Ramos (cell line): Measurements from ENCODE around the gene PIGL.
"Not testable (repeated sequence)": the region's sequence is repeated elsewhere in the genome, so short reads cannot be mapped to it uniquely, and the experiment has no call there.

Source experiments
- in situ Hi-C: fragments of 300-500 bp; cut with MboI; formaldehyde crosslinking; loops from one replicate; pipeline ENCODE4 v1.14.3; 2022; ENCODE audit warnings: low sequenced_read_pairs; ENCODE audit not compliant: unreplicated experiment

The PIGL gene

DNA sequence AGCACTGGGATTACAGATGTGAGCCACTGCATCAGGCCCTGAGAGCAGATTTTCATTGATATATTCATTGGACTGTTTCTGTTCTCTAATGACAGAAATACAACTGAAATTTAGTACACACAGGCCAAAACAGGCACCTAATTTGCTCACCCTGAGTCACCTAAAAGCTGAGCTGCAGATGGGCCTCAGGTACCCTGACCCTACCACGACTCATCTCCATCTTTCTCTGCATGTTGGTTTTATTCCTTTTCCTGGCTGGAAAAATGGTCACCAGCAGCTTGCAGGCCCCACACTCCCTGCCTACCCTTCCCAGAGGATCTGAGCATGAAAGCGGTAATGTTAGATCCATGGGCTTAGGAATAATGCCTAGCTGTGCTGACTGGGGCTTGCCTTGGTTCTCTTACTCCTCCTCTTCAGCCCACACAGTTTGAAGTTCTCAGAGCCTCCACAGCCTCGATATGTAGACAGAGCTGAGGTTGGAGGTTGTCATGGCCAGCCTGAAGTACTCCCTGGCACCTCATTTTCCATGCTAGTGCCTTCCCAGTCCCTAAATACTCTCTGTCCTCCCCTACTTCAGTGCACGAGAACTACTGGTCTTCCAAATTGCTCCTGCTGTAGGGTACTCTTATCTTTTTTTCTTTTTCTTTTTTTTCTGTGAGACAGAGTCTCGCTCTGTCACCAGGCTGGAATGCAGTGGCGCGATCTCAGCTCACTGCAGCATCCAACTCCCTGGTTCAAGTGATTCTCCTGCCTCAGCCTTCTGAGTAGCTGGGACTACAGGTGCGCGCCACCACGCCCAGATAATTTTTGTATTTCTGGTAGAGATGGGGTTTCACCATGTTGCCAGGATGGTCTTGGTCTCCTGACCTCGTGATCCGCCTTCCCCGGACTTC, 85.2 kb downstream of the PIGL start:
- in situ Hi-C loops: no loop called here

DNA sequence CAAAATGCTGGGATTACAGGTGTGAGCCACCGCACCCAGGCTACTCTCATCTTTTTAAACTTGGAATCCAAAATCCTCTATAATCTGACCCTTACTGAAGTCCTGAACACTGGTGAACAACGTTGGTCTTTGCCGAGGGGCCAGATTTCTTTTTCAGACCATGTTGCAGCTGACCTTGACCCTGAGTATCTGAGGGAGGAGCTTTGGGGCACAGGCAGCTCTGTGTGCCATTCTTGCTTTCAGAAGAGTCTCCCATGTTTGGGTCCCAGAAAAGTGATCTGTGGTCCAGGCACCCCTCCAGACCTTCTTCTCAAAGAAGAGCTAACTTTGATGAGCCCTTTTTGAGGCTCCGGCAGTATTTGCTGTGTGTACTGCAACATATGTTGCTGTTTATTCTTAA, 85.8 kb downstream of the PIGL start:
- in situ Hi-C loops: no loop called here

DNA sequence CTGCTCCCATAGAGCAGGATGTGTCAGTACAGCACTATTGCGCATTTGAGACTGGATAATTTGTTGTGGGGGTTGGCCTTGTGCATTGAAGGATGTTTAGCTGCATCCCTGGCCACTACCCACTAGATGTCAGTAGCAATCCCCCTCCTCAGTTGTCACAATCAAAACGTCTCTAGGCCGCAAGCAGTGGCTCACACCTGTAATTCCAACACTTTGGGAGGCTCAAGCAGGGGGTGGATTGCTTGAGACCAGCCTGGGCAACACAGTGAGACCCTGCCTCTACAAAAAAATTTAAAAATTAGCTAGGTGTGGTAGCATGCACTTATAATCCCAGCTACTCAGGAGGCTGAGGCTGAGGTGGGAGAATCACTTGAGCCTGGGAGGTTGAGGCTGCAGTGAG, 87.8 kb downstream of the PIGL start:
- in situ Hi-C loops: no loop called here

DNA sequence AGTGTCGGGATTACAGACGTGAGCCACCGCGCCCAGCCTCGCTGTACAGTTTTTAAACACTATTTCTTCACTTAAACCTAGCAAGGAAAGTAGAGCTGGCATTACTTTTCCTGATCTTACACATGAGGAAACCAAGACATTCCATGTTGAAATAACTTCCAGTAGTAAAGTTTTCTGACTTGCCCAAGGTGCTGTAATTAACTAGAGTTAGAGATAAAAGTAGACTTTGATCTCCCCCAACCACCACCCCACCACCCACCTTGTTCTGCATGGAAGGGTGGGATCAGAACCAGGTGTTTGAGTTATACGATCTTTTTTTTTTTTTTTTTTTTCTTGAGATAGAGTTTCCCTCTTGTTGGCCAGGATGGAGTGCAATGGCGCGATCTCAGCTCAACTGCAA, 89.2 kb downstream of the PIGL start:
- in situ Hi-C loops: no loop called here

DNA sequence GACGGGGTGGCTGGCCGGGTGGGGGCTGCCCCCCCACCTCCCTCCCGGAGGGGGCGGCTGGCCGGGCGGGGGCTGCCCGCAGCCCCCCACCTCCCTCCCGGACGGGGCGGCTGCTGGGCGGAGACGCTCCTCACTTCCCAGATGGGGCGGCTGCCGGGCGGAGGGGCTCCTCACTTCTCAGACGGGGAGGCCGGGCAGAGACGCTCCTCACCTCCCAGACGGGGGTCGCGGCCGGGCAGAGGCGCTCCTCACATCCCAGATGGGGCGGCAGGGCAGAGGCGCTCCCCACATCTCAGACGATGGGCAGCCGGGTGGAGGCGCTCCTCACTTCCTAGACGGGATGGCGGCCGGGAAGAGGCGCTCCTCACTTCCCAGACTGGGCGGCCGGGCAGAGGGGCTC, 95.1 kb downstream of the PIGL start:
- in situ Hi-C loops: not testable (repeated sequence)

DNA sequence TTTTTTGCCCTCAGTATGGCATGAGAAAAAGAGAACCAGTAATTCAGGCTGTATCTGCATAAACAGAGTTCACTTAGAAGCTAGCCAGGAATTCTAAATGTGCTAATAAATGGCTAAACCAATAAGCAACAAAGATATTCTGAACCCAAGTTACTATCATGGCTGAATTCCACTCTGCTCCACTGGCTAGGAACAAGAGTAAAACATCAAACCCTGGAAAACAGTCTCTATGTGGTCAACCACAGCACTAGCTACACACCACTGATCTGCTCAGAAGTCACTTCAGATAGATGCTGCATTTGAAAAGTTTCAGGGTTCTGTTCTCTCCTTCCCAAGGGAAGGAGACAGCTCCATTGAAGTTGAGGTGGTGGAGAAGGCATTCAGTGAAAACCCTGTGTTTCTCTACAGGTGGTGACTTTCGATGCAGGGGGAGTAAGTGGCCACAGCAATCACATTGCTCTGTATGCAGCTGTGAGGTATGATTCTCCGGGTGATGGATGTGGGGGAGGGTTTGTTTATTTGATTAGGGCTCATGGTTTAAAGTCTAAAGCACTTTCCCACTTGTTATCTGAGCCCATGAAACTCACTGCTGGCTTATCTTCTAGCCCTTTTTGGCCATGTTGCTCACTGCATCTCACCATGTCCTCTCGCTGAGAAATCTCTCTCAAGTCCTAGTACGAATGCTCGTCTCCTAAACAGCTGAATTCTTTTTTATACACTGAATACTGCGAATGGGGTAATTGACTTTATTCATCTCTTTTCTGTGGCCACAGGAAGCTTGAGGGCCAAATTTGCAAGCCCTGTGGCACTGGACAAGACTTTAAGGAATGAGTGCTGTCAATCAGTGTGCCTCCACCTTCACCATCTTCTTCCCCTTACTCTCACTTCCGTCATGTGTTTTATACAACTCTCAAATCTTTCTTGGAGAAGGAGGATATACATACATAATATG, 96.4 kb downstream of the PIGL start:
- in situ Hi-C loops: no loop called here

DNA sequence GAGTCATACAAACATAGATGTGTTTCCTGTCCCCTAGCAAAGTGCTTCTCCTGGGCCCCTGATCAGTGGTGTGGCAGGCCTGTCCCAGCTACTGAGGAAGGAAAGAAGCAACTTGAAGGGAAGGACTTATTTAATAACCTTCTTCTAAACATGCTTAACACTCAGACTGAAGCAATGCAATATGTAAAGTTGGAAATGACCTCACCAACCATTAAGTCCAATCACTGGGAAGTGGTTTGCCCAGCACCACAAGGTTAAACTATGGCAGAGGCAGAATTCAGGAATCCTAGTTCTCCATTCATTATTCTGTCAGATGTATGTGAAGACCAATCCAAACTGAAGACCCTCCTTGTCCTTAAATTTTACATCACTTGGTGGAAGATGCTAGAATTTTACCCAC, 97.2 kb downstream of the PIGL start:
- in situ Hi-C loops: no loop called here

DNA sequence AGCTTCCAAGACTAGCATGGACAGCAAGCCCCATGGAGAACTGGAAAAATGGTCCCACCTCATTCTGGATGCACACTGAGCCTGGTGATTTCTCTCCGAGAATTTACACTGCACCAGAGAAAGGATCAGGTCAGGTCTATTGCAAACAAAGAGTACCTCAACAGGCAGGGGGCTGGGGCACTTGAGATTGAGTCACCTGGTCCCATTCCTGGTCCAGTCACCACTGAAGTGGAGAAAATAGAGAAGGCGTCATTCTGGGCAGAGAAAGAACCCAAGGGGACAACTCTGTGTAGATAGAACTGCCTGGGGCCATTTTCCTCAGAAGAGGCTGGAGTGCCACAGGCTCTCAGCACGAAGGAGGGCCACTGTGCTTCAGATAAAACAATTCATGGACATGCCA, 97.8 kb downstream of the PIGL start:
- in situ Hi-C loops: no loop called here

DNA sequence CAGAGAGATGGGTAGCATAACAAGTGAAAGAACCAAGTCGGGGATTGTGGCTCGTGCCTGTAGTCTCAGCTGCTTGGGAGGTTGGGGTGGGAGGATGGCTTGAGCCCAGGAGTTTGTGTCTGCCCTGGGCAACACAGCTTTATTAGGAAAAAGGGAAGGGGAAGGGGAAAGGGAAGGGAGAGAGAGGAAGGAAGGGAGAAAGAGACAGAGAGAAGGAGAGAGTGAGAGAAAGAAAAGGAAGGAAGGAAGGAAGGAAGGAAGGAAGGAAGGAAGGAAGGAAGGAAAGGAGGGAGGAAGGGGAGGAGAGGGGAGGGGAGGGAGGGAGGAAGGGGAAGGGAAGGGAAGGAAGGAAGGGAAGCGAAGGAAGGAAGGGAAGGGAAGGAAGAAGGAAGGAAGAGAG, 103.0 kb downstream of the PIGL start:
- in situ Hi-C loops: no loop called here

DNA sequence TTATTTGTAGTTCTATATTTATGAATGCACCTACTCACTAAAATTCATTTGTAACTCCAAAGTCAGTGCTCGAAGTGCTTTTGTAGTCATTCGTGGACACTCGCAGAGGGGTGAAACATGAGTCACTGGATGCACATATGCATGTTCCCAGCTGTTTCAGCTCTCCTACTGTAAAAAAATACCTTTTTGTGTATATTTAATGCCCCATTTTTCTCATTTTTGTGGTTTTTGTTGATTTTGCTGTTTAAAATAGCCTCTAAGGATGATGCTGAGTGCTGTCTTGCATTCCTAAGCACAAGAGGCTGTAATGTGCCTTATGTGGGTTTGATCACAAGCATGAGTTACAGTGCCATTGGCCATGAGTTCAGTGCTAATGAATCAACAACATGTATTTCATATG, 105.6 kb downstream of the PIGL start:
- in situ Hi-C loops: no loop called here

DNA sequence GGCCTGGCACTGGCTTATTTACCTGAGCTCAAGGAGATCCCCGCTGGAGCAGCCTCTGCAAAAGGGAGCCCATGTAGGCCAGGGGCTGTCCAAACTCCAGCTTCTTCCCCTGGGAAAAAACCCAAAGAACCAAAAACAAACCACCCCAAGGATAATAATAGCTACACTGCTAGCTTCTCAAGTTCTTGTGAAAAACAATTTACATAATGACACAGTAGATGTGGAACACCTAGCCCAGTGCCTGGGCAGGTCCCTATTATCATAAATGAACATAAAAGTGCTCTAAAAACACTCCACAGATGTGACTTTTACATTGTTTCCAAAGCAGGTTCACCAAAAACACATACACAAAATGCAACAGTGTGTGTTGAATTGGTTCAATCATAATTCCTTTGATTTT, 109.0 kb downstream of the PIGL start:
- in situ Hi-C loops: no loop called here

DNA sequence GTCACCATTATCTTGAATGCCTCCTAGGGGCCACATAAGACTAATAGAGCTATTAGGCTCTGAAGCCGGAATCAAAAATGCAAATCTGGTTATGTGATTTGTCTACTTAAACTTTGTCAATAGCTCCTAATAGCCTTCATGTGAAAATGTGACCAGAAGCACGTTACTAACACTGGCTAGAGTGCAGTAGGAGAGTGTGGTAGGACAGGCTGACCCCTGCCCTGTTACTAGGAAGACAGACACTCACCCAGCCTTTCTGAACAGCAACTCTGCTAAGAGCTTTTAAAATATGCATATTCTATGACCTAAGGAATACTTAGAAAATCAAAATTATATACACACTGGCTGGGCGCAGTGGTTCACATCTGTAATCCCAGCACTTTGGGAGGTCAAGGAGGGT, 110.0 kb downstream of the PIGL start:
- in situ Hi-C loops: no loop called here

DNA sequence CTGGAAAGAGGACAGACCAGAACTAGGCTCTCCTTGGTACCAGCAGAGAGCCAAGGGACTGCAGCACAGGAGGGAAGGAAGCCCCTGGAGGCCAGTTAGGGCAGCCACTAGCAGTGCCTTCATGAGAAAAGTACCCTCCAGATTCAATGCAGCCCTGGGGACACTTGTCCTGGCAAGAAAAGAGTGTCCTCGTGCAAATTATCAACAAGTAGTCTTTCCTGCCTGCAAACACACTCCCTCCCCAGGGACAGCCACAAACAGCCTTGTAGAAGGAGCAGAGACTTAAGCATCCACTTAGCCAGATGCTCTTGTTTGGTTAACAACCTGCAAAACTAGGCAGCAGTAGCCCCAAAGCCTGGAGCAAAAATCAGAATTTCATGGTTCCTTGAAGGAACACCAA, 112.0 kb downstream of the PIGL start:
- in situ Hi-C loops: no loop called here

DNA sequence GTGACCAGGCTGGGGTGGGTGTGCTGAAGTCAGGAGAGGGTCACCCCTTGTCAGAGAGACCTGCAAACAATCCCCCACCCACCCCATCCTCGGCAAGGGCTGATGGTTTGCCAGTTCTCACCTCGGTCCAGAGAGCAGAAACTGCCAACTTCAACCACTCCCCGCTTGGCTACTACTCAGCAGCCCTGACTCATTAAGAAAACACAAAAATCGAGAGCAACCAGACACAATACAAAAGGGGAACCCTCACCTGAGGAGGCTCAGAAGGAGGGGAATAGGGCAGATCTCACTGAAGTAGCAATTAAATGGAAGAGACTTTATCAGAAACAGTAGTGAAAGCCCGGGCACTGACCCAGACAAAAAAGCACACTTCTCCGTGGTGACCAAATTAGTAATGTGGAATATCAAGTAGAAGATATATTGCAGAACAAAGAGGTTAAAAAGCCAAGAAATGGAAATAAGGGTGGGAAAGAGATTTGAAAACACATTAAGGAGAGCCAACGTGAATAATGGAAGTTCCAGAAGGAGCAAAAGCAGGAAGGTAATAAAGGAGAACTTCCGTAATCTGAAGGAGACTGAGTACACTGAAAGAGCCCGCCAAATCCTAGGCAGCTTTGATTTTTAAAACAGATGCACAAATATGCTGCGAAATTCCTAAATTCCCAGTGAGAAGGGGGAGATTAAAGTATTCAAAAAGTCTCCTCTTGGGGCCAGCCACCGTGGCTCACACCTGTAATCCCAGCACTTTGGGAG, 112.7 kb downstream of the PIGL start:
- in situ Hi-C loops: no loop called here

DNA sequence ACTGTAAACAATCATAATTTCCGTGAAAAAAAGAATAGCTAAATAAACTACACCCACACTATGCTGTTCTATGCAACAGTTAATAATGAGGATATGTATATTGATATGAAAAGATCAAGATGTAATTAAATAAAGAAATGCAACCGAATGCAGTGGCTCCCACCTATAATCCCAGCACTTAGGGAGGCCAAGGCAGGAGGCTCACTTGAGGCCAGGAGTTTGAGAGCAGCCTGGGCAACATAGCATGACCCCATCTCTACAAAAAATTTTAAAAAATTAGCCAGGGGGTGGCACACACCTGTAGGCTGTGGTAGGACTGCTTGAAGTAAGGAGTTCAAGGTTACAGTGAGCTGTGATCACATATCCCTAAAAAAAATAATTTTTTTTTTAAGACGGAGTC, 121.4 kb downstream of the PIGL start:
- in situ Hi-C loops: no loop called here

DNA sequence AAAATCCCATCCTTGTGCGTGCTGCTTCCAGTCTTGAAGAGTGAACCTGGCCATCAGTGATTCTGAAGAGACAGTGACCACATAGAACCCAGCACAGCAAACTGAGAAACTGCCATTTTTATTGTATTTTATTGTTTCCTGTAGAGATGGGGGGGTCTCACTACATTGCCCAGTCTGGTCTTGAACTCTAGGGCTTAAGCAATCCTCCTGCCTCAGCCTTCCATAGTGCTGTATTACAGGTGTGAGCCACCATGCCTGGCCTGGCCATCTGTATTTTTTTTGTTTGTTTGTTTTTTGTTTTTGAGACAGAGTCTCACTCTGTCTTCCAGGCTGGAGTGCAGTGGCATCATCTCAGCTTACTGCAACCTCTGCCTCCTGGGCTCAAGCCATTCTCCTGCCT, 122.4 kb downstream of the PIGL start:
- in situ Hi-C loops: no loop called here

DNA sequence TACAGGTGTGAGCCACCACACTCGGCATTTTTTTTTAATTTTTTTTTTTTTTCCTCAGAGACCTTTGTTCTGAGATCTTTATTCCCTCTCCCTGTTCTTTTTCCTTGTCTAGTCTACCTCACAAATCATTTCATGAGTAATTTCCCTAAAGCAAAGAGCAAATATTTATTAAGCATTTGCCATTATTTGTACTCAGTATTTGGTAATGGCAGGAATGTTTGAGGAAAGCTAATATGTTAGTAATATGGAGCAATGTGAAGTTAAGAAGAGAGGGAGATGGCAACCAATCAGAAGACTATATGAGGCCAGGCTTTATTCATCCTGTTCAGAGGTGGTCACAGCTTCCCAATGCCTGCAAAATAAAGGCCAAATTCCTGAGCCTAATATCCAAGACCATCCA, 122.9 kb downstream of the PIGL start:
- in situ Hi-C loops: no loop called here

DNA sequence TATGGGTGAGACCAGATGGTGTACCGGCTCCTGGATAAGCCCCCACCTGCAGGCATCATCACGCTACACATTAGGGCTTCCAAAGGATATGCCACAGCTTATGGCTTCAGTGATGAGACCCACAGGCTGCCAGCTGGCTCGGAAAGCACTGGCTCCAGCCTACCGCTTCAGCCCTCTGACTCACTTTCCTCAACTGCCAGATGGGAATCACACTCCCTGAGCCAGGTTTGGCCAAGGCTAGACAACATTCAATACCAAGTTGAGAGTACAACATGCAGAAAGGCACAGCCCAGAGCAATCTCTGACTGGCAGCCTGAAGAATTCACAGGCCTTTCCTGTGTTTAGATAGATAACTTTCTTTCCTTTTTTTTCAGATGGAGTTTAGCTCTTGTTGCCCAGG, 126.0 kb downstream of the PIGL start:
- in situ Hi-C loops: no loop called here

DNA sequence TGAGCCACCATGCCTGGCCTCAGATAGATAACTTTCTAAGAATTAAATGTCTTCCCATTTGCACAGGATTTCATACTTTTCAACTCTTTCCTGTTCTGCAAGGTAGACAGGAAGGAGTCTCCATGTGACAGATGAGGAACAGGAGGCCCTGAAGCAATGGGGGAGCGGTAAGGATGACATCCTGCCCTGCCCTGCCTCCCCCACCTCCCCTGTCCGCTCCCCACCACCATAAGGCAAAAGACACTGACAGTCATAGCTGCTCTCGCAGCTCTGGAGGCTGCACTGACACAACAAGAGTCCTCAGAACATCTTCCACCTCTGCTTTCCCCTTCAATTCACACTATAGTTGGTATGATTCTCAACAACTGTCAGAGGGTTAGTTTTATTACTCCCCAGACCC, 126.6 kb downstream of the PIGL start:
- in situ Hi-C loops: no loop called here

DNA sequence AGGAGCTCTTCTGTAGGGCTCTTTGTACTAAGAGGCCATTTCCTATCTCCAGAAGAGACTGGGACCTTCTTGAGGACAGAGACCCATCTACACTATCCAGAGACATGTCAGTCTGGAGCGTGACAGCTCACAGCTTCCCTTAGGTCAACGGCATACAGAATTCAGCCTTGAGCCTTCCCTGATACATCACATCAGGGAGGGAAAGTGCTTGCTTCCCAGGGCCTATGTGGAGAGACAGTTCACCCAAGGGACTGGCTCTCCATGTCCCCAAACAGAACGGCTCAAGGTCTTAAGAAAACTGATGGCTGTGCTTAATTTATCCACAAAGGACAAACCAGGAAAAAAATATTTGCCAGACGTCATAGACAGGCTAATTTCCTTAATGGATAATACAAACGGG, 128.6 kb downstream of the PIGL start:
- in situ Hi-C loops: no loop called here
